K562 (cell line): ENCODE data around the gene ABCC9. TPM values are rescaled to one million over a fixed set of nuclear protein-coding genes. Genes with fewer than 3 reads are reported as not detected.

Source experiments
- ATAC-seq: fragments of 200-7000 bp; cut with Tn5 transposase; 3 replicates; pipeline ENCODE4 v1.9.1; 2020; ENCODE audit warnings: moderate library complexity
- BruUV-seq: library from RNA; stranded (reverse); fragments of 400-500 nt; replicated peaks from 2 replicates; lab custom pipeline; 2021; lab: Mats Ljungman, UMichigan
- CTCF ChIA-PET: fragments of 300-600 bp; formaldehyde crosslinking; extraction: SDS; loops from one replicate; lab custom pipeline; 2021; ENCODE audit warnings: low intra/inter-chr PET ratio; lab: Yijun Ruan, JAX
- POLR2A ChIA-PET: fragments of 300-600, 350-650 bp; sonication (Branson Sonifier 250); formaldehyde crosslinking; extraction: SDS; loops from one replicate; lab custom pipeline; 2021; ENCODE audit warnings: antibody characterized with exemption, inconsistent platforms; lab: Yijun Ruan, JAX
- DNase-seq, 4 experiments: peaks; one replicate each; pipeline versions ENCODE4 v3.0.0 to v3.0.0-alpha.2; 2011 to 2018; ENCODE audit warnings: low spot score in 3 of 4, mixed read lengths in 3 of 4; ENCODE audit errors: extremely low read depth in 1 of 4
- FAIRE-seq: peaks from 2 replicates; lab custom pipeline; 2011; peaks lifted over from hg19 to GRCh38; lab: Jason Lieb, UNC
- H2AFZ ChIP-seq: 2 replicates; pipeline ENCODE4 v1.6.0; 2011; ENCODE audit warnings: low read depth, low read length, control low read depth, inconsistent platforms
- H3K27ac ChIP-seq: fragments of 200-600 bp; 3 replicates; pipeline ENCODE4 v1.8.0; 2011; ENCODE audit warnings: low read depth, mild to moderate bottlenecking, control low read depth, inconsistent platforms, low read length, moderate library complexity, mixed read lengths; ENCODE audit errors: extremely low read depth
- H3K27me3 ChIP-seq, 2 experiments: fragments of 300-600 bp in 1 of 2; 2 replicates in 1 of 2; 3 replicates in 1 of 2; pipeline versions ENCODE4 v1.6.0 to v1.8.0; 2011; ENCODE audit warnings: inconsistent platforms in 2 of 2, low read length in 2 of 2, mild to moderate bottlenecking in 1 of 2, mixed read lengths in 1 of 2, moderate library complexity in 1 of 2; ENCODE audit not compliant: control insufficient read depth in 2 of 2, insufficient read depth in 2 of 2
- H3K36me3 ChIP-seq: fragments of 300-600 bp; 3 replicates; pipeline ENCODE4 v1.8.0; 2011; ENCODE audit warnings: mild to moderate bottlenecking, low read length, inconsistent platforms; ENCODE audit not compliant: control insufficient read depth, insufficient read depth
- H3K4me1 ChIP-seq, 2 experiments: fragments of 200-600 bp in 1 of 2; replicated peaks in 1 of 2; 2 replicates in 1 of 2; 3 replicates in 1 of 2; pipeline versions ENCODE4 v1.5.1 to v1.8.0; 2011; ENCODE audit warnings: inconsistent platforms in 2 of 2, low read length in 2 of 2, mild to moderate bottlenecking in 1 of 2, mixed read lengths in 1 of 2, moderate library complexity in 1 of 2; ENCODE audit not compliant: control insufficient read depth in 2 of 2, insufficient read depth in 2 of 2
- H3K4me2 ChIP-seq: 2 replicates; pipeline ENCODE4 v1.6.1; 2011; ENCODE audit warnings: low read length, control low read depth, inconsistent platforms, mixed read lengths; ENCODE audit not compliant: insufficient read depth
- H3K4me3 ChIP-seq: fragments of 200-600 bp; sonication (generic), shearing (Covaris generic); 2 replicates; pipeline ENCODE4 v1.5.1; 2016; ENCODE audit warnings: control low read depth, inconsistent platforms
- H3K79me2 ChIP-seq: fragments of 200-600 bp; 3 replicates; pipeline ENCODE4 v1.8.0; 2011; ENCODE audit warnings: low read length, inconsistent platforms; ENCODE audit not compliant: control insufficient read depth, insufficient read depth
- H3K9ac ChIP-seq, 2 experiments: 2 replicates each; pipeline versions ENCODE4 v1.6.0 to v1.6.1; 2011; ENCODE audit warnings: low read depth in 2 of 2, low read length in 2 of 2, control low read depth in 1 of 2, inconsistent platforms in 1 of 2, mild to moderate bottlenecking in 1 of 2, mixed read lengths in 1 of 2; ENCODE audit not compliant: insufficient read depth in 1 of 2
- H3K9me1 ChIP-seq: one replicate; pipeline ENCODE4 v1.6.0; 2011; ENCODE audit warnings: inconsistent platforms, mild to moderate bottlenecking, low read length, moderate library complexity; ENCODE audit not compliant: control insufficient read depth, insufficient read depth
- H3K9me3 ChIP-seq: replicated peaks from 2 replicates; pipeline ENCODE4 v1.5.1; 2011; ENCODE audit warnings: low read depth, low read length, inconsistent platforms; ENCODE audit not compliant: control insufficient read depth, insufficient read depth
- H4K20me1 ChIP-seq: replicated peaks from 2 replicates; pipeline ENCODE4 v1.6.1; 2011; ENCODE audit warnings: low read length, inconsistent platforms, mixed read lengths; ENCODE audit not compliant: control insufficient read depth, insufficient read depth
- CHD7 ChIP-seq: fragments of 200-600 bp; sonication (generic); IDR thresholded peaks from one replicate; pipeline ENCODE4 v1.6.1; 2012; ENCODE audit warnings: mild to moderate bottlenecking, low read depth, low read length, inconsistent platforms
- GTF2E2 ChIP-seq: fragments of 200-800 bp; sonication (Bioruptor generic); IDR thresholded peaks from 2 replicates; pipeline ENCODE4 v1.6.1; 2016; ENCODE audit warnings: missing genetic modification characterization, missing compliant biosample characterization
- L3MBTL2 ChIP-seq: fragments of 450-650 bp; IDR thresholded peaks from 2 replicates; pipeline ENCODE4 v1.6.1; 2016; ENCODE audit warnings: mild to moderate bottlenecking, moderate library complexity
- MAZ ChIP-seq, 2 experiments: fragments of 450-650 bp in 1 of 2; sonication (generic) in 1 of 2; formaldehyde crosslinking; IDR thresholded peaks in 1 of 2; conservative IDR thresholded peaks in 1 of 2; 2 replicates each; pipeline versions ENCODE4 v1.4.0 to v1.5.0; 2020; ENCODE audit warnings: mild to moderate bottlenecking in 1 of 2, missing genetic modification reagents in 1 of 2
- ZBTB11 ChIP-seq, 3 experiments: fragments of 200-800 bp in 1 of 3; fragments of 250-450 bp in 1 of 3; fragments of 450-650 bp in 1 of 3; sonication (Bioruptor Pico) in 1 of 3; sonication (Bioruptor generic) in 1 of 3; formaldehyde crosslinking in 1 of 3; IDR thresholded peaks; 2 replicates each; pipeline versions ENCODE4 v1.6.1 to v1.8.0; 2016 to 2022; ENCODE audit warnings: mild to moderate bottlenecking in 2 of 3, missing genetic modification characterization in 2 of 3, missing compliant biosample characterization in 1 of 3, moderate library complexity in 1 of 3
- ZNF146 ChIP-seq: IDR thresholded peaks from one replicate; pipeline ENCODE4 v1.6.1; 2018; ENCODE audit warnings: missing compliant biosample characterization; ENCODE audit not compliant: unreplicated experiment
- ZNF263 ChIP-seq: sonication (generic); formaldehyde crosslinking; IDR thresholded peaks from 2 replicates; pipeline ENCODE4 v1.8.0; 2022; ENCODE audit warnings: mild to moderate bottlenecking, missing genetic modification reagents, borderline replicate concordance
- WGBS: fragments of 100-300 bp; shearing (Covaris generic); methylation state at CpG from one replicate; pipeline ENCODE4 v1.1.6; 2016; ENCODE audit warnings: low coverage, mixed read lengths; ENCODE audit not compliant: insufficient coverage; ENCODE audit errors: missing lambda C conversion rate; 5-methylcytosine and 5-hydroxymethylcytosine counted together
- in situ Hi-C: fragments of 300-500 bp; cut with MboI; formaldehyde crosslinking; loops from 4 replicates; pipeline ENCODE4 v1.15.0; 2018; ENCODE audit warnings: inconsistent platforms, mixed read lengths
- intact Hi-C: fragments of 100-400 bp; cut with micrococcal nuclease; formaldehyde crosslinking; loops from 2 replicates; pipeline ENCODE4 v1.14.2; 2022
- polyA plus RNA-seq, 8 experiments: library from polyadenylated mRNA; depleted of rRNA in 4 of 8; stranded (reverse) in 5 of 8; unstranded in 3 of 8; fragments of >200 nt; fragmentation: Nextera tagmentation in 2 of 8; fragmentation: Illumina TruSeq in 1 of 8; extraction: Ambion mirVana in 2 of 8; extraction: Trizol in 1 of 8; gene quantifications; 2 replicates each; pipeline versions ENCODE4 v1.2.1 to v1.2.3, GENCODE V29; 2011 to 2014; ENCODE audit warnings: inconsistent platforms in 1 of 8, missing spikeins in 1 of 8
- total RNA-seq, 7 experiments: library from RNA; depleted of rRNA in 6 of 7; stranded (reverse); fragments of >200 nt in 6 of 7; fragmentation: Illumina TruSeq in 2 of 7; extraction: Trizol in 2 of 7; gene quantifications; 2 replicates each; pipeline versions ENCODE4 v1.2.1 to v1.2.3, GENCODE V29; 2011 to 2021; ENCODE audit warnings: low replicate concordance in 1 of 7

The ABCC9 gene
- total and polyA plus RNA-seq, 9 of the 15 experiments (the other 6 are each of a cell fraction or from before 2014, with no cell fraction given), result 0.05 to 0.40 (median 0.18) TPM

- FAIRE-seq (no peak), ATAC-seq (no peak), DNase-seq (no peak)
- Histone ChIP-seq H3K4me2 (no peak overlapping the region), H3K27me3 (no peaks in the 10 kb centered on the region), H2AFZ (no peak overlapping the region), H3K79me2 (no peaks in the 10 kb centered on the region), H3K36me3 (no peaks in the 10 kb centered on the region), H3K9me3 (no peaks in the 10 kb centered on the region), H3K4me3 (no peak overlapping the region), H3K4me1 (no peaks in the 10 kb centered on the region; a peak in 1 of 5 replicates), H4K20me1 (no peaks in the 10 kb centered on the region), H3K27ac (no peak overlapping the region), H3K9me1 (no peaks in the 10 kb centered on the region), H3K9ac (no peak overlapping the region)
- ChIA-PET POLR2A (no interaction called here), CTCF (no interaction called here)
- in situ Hi-C loops (no loop called here), intact Hi-C loops (no loop called here)
- BruUV-seq, result no TSS peak
- 24% methylated on average over 5 of the region's 5 CpGs for WGBS
- no peak for TF ChIP-seq GTF2E2 (tag)
- TF ChIP-seq L3MBTL2, result no peak
- no peak for TF ChIP-seq ZBTB11 (CRISPR knock-in tag; IDR thresholded peaks at IDR 0.05)
- no peak for TF ChIP-seq ZNF263 (CRISPR knock-in tag)
- TF ChIP-seq CHD7, result no peak
- no peak for TF ChIP-seq ZNF146 (CRISPR knock-in tag)
- no peak for TF ChIP-seq MAZ (CRISPR knock-in tag; conservative IDR thresholded peaks at IDR 0.05 in 1 of 2, IDR thresholded peaks at IDR 0.05 in 1 of 2)
Measured at GRCh38 chr12:21759737-21760136, 181.5 kb downstream of the ABCC9 start.
